Stimulated activated CD8-positive, alpha-beta memory T cell treated with anti-CD3 and anti-CD28 coated beads, Interleukin-12 subunit alpha, Interleukin-12 subunit beta, amount 100 ng/mL, for 1 hour (primary cell): ENCODE measurements around the gene ORM1.
"Not testable (repeated sequence)": the region's sequence is repeated elsewhere in the genome, so short reads cannot be mapped to it uniquely, and the experiment has no call there.

Experiments
- DNase-seq: peaks from one replicate; pipeline ENCODE4 v3.0.0-alpha.2; 2020; ENCODE audit warnings: low read depth

The ORM1 gene

DNA sequence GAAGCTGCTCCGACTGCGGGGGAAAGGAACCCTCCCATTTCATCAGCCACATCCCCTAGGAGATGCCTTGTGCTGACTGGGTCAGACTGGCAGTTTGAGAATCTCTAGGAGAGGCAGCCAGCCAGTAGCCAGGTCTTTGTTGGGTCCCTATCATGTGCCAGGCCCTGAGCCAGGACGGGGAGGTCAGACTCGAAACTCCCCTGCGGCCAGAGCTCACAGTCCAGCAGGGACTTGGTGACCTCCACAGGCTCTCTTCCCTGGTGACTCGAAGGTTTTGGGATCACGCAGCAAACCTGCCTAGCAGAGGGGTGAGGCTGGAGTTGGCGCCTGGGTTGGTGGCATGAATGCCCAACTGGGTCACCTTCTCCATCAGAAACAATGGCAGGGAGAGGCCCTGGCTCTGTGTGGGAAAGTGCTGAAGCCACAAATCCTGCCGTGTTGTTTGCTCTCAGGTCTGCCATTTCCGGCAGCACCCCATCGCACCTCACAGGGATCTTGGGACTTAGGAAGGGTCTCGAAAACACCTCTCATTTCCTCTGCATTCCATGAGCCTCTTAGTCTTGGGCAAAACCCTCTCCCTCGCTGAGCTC, 14.4 kb upstream of the ORM1 start:
- DNase-seq = no peak

- DNase-seq = no peak
Measured at GRCh38 chr9:114309096-114309495, 13.8 kb upstream of the ORM1 start.

- DNase-seq = no peak
Measured at GRCh38 chr9:114310471-114311450, 12.1 kb upstream of the ORM1 start.

DNA sequence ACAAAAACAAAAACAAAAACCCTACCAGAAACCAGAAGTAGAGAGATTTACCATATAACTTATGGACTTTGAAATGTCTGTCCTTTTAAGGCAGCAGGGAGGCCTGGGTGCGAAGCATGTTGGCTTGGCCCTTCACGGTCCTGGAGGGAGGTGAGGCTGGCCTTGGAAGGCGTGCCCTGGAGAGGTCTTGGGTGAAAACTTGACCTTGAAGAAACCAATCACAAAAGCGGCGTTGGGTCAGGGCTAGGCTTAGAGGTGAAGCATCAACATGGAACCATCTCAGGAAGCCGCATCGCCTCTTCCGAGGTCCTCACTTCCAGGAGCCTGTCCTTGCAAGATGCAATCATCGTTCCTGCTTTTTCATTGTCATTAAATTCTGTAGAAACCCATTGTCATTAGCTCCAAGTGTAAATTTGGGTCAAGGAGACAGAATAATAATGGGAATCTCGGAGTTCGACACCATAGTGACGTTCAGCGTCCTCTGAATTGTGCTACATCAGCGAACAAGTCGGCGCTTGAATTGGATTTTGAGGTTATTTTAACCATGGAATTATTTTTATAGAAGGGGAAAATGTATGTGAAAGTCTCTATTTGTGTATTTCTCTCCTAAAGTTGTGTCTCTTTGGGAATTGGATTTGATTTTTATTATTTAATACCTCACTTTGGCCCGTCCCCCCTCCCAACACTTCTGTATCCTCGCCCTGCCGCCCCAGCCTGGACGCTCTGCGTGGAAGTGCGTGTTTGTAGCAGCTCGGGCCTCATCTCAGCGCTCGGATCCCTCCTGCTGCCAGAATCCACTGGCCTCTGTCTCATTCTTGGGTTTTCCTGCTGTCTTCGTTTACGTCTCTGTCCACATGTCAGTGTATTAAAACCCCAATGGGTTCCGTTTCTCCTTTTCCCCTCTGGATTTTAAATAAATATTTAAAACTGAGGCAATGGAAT, 11.1 kb upstream of the ORM1 start:
- DNase-seq = no peak

DNA sequence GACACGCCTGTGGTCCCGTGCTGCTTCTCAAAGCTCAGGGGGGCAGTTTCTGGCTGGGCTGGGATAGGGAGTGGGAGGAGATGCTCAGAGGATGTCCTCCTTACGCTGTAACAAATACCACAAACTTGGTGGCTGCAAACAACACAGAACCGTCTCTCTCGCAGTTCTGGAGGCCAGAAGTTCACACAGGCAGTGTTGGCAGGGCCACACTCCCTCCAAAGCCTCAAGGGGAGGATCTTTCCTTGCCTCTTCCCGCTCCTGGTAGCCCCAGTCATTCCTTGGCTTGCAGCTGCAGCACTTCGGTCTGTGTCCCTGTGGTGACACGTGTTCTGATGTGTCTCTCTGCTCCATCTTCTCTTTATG, 10.4 kb upstream of the ORM1 start:
- DNase-seq = no peak

GRCh38 chr9:114313186-114313585, 9.7 kb upstream of the ORM1 start:
- DNase-seq = no peak

- no peak for DNase-seq
Measured at GRCh38 chr9:114314256-114314867, 8.5 kb upstream of the ORM1 start.

DNA sequence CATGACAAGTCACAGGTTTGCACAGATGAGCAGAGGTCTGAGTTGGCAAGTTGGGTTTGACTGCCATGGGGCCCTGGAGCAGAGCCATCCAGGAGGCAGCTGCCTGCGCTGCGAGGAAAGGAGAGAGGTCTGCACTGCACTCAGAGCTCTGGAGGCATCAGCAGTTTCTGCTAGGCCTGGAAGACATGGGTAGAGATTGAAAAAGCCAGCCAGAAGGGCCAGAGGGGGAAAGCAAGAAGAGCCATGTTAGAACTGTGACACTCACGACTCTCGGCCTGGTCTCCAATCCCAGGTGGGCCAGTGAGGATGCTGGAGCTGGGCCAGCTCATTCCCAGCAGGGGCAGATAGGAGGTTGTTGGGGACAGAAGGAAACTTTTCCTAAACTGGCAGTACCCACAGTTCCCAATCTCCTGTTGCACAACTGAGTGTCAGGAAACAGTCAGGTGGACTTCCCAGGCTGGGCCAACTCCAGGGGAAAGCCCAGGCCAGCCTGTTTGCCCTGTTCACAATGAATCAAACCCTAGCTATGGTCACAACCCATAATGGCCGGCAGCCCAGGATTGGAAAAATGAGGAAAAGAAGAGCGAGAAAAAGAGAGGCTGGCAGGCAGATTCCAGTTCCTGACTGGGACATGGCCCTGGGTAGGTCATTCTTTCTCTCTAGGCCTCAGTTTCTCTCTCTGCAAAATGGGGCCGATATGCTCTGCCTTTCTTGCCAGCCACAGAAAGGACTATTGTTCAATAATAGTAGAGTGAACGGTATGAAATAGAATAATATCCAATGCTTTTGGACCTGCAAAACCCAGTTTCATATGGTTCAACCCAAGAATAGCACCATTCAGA, 7.8 kb upstream of the ORM1 start:
- DNase-seq = no peak

GRCh38 chr9:114315723-114316363, 7.1 kb upstream of the ORM1 start:
- DNase-seq = no peak

GRCh38 chr9:114316605-114317230, 6.2 kb upstream of the ORM1 start:
- no peak for DNase-seq

GRCh38 chr9:114317665-114318357, 5.1 kb upstream of the ORM1 start:
- no peak for DNase-seq

GRCh38 chr9:114318416-114318815, 4.5 kb upstream of the ORM1 start:
- DNase-seq = no peak

DNA sequence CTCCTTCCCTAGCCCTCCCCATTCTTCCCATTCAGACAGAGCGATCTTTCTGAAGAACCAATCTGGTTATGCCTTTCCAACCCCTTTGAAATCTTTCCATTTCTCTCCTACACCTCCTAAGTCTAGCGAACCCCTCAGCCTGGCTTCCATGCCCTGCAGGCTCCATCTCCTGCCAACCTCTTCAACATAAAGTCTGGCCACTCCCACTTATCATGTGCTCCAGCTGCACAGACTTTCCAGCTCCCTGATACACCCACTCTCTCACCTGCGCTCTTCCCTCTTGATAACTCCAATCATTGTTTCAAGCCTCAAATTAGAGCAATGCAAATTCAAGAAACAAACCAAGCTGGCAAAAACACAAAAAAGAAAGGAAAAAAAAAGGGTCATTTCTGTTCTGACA, 3.8 kb upstream of the ORM1 start:
- no peak for DNase-seq

DNA sequence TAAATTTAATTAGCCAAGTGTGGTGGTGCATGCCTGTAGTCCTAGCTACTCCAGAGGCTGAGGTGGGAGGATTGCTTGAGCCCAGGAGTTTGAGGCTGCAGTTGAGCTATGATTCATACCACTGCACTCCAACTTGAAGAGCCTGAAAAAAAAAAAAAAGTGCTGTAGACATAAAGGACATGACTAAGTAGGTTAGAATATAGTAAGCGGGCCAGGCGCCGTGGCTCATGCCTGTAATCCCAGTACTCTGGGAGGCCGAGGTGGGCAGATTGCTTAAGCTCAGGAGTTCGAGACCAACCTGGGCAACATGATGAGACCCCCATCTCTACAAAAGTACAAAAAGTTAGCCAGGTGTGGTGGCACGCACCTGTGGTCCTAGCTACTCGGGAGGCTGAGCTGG, 2.2 kb upstream of the ORM1 start:
- DNase-seq = not testable (repeated sequence)

DNA sequence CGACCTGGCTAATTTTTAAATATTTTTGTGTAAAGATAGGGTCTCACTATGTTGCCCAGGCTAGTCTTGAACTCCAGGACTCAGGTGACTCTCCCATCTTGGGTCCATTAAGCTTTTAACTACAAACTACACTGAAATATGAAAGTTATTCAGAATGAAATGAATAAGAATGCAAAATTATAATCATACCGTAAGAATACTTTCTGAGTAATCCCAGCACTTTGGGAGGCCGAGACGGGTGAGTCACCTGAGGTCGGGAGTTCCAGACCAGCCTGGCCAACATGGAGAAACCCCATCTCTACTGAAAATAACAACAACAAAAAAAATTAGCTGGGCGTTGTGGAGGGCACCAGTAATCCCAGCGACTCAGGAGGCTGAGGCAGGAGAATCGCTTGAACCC, 1.1 kb upstream of the ORM1 start:
- no peak for DNase-seq

DNA sequence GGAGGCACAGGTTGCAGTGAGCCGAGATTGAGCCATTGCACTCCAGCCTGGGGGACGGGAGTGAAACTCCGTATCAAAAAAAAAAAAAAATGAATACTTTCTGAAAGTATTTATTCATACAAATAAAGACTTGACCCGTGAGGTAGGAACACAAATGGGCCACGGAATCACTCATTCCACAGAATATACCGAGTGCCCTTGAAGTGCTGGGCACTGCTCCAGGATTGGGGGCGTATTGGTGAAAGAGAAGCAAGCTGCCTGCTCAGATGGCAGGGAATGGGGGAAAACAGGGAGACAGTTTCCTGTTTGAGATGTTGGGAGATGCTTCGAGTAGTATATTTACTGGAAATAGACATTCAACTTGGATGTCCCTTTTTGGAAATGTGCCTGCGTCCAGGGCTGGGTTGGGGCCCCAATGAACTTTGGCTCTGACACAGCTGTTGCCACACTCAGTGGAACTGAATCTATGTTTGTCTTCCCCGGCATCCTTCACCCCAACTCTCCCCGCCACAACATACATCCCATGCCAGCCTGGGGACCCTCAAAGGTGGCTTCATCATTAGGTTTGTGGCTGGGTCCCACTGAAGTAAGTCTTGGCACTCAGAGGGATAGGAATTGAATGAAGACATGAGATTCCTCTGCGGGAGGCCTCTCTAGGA, 609 bp upstream of the ORM1 start:
- not testable (repeated sequence) for DNase-seq

- not testable (repeated sequence) for DNase-seq
Measured at GRCh38 chr9:114323849-114324248, 951 bp downstream of the ORM1 start.

DNA sequence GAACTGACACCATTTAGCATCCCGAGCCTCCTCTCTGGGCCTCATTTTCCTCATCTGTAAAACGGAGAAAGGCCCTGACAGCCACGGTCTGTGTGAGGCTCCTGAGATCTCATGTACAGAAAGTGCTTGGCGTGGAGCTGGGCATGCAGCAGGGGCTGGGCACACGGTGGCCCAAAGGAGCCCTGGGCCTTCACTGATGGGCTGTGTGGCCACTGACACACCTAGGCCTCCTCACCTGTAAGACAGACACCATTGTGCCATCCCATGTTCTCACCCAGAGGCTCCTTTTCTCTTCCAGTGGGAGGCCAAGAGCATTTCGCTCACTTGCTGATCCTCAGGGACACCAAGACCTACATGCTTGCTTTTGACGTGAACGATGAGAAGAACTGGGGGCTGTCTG, 1.6 kb downstream of the ORM1 start:
- no peak for DNase-seq

DNA sequence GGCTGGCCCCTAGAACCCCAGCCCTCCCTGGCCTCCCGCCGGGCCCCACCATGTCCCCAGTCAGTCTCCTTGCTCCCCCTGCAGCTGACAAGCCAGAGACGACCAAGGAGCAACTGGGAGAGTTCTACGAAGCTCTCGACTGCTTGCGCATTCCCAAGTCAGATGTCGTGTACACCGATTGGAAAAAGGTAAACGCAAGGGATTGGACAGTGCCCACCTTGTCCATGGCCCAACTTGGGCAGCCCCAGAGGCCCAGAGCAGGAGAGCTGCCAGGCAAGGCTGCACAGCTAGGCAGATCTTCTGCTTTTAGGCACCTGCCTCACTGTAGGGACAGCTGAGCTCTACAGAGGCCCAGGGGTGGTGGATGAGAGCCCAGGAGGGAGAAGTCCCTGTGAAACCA, 2.1 kb downstream of the ORM1 start:
- not testable (repeated sequence) for DNase-seq
